ENCODE measurements around the gene TAF10. TPM values are rescaled to one million over a fixed set of nuclear protein-coding genes. Genes with fewer than 3 reads are reported as not detected.

Gene TAF10
- total RNA-seq, 3 donors from 2014 or later (not counting 1 experiment from before 2014, with no cell fraction given): 154 to 191 (median 158) TPM

DNA sequence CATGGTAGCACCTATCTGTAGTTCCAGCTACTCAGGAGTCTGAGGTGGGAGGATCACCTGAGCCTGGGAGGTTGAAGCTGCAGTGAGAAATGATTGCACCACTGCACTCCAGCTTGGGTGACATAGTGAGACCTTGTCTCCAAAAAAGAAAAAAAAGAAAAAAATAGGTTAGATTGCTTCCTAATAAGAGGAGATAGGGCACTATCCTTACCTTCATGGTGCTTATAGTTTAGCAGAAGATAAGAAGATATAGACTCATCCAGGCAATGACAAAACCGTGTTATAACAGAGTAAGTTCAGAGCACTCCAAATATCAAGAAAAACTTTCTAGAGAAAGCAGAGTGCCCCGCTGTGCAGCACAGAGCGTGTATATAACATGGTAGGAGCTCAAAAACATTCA, 50.7 kb downstream of the TAF10 start:
- no peak overlapping the region for H3K27ac ChIP-seq (ENCODE audit: low read length)
- TF ChIP-seq, protein P1, sequence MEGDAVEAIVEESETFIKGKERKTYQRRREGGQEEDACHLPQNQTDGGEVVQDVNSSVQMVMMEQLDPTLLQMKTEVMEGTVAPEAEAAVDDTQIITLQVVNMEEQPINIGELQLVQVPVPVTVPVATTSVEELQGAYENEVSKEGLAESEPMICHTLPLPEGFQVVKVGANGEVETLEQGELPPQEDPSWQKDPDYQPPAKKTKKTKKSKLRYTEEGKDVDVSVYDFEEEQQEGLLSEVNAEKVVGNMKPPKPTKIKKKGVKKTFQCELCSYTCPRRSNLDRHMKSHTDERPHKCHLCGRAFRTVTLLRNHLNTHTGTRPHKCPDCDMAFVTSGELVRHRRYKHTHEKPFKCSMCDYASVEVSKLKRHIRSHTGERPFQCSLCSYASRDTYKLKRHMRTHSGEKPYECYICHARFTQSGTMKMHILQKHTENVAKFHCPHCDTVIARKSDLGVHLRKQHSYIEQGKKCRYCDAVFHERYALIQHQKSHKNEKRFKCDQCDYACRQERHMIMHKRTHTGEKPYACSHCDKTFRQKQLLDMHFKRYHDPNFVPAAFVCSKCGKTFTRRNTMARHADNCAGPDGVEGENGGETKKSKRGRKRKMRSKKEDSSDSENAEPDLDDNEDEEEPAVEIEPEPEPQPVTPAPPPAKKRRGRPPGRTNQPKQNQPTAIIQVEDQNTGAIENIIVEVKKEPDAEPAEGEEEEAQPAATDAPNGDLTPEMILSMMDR (IDR thresholded peaks at IDR 0.05): no peak
- no peaks in the 10 kb centered on the region for H3K9me3 Mint-ChIP-seq
- H3K4me3 ChIP-seq (ENCODE audit: low read length): no peak overlapping the region
- no peaks in the 10 kb centered on the region for H3K4me1 Mint-ChIP-seq
- H3K27me3 ChIP-seq (ENCODE audit: control insufficient read depth, insufficient read depth, low read length): no peaks in the 10 kb centered on the region
- H3K36me3 Mint-ChIP-seq: no peaks in the 10 kb centered on the region
- H3K27ac Mint-ChIP-seq: no peak overlapping the region
- 97% methylated on average over 3 of the region's 3 CpGs for WGBS (ENCODE audit: insufficient coverage)
- H3K4me3 Mint-ChIP-seq: no peak overlapping the region
- DNase-seq (no peak), ATAC-seq (no peak)
- H3K27me3 Mint-ChIP-seq (ENCODE audit: low read depth in 2 of 2): no peaks in the 10 kb centered on the region
- no peaks in the 10 kb centered on the region for H3K4me1 ChIP-seq (ENCODE audit: control insufficient read depth, insufficient read depth, low read length)
- H3K9me3 ChIP-seq (ENCODE audit: control insufficient read depth, insufficient read depth, low read length): no peaks in the 10 kb centered on the region
- no peaks in the 10 kb centered on the region for H3K36me3 ChIP-seq (ENCODE audit: control insufficient read depth, insufficient read depth, low read length)
- intact Hi-C loops (cut with micrococcal nuclease): no loop called here

Other genes with a start within 250 kb of the TAF10 start
- gene SMPD1, start 221.7 kb downstream of the TAF10 start, total RNA-seq: 10 to 100 TPM; 52.7 to 63.3 (median 56.1) TPM
- 10 to 100 TPM; 62.8 to 77.1 (median 67.5) TPM for gene APBB1, start 193.1 kb downstream of the TAF10 start, total RNA-seq
- 1 to 10 TPM in 1 of 3 donors, under 1 TPM in 2; 0.35 to 1.5 (median 0.98) TPM for gene HPX, start 171.2 kb downstream of the TAF10 start, total RNA-seq
- gene TRIM3, start 138.3 kb downstream of the TAF10 start, total RNA-seq: 10 to 100 TPM; 26.4 to 30.9 (median 26.5) TPM
- 10 to 100 TPM; 44.7 to 62.3 (median 51.4) TPM for gene ARFIP2, start 130.9 kb downstream of the TAF10 start, total RNA-seq
- 10 to 100 TPM; 69.6 to 92.8 (median 71.4) TPM for gene TIMM10B, start 130.7 kb downstream of the TAF10 start, total RNA-seq
- 10 to 100 TPM; 29.6 to 38.3 (median 31.4) TPM for gene DNHD1, start 114.9 kb downstream of the TAF10 start, total RNA-seq
- 10 to 100 TPM; 31.3 to 35.9 (median 31.9) TPM for gene RRP8, start 8.6 kb downstream of the TAF10 start, total RNA-seq
- gene ILK, start 8.4 kb downstream of the TAF10 start, total RNA-seq: 100 to 1,000 TPM; 109 to 145 (median 142) TPM
- gene TPP1, start 7.2 kb upstream of the TAF10 start, total RNA-seq: 100 to 1,000 TPM; 123 to 135 (median 131) TPM
- 1 to 10 TPM in 1 of 3 donors, under 1 TPM in 2; 0.49 to 1.0 (median 0.83) TPM for gene DCHS1, start 43.6 kb upstream of the TAF10 start, total RNA-seq
- gene MRPL17, start 71.1 kb upstream of the TAF10 start, total RNA-seq: 10 to 100 TPM in 2 of 3 donors, 1 to 10 TPM in 1; 9.0 to 11.8 (median 11.4) TPM
- not detected for gene OR2AG2, start 159.8 kb upstream of the TAF10 start, total RNA-seq
- gene OR2AG1, start 170.8 kb upstream of the TAF10 start, total RNA-seq: not detected
- not detected for gene OR6A2, start 187.5 kb upstream of the TAF10 start, total RNA-seq
- gene OR10A5, start 233.5 kb upstream of the TAF10 start, total RNA-seq: not detected